Measurements from ENCODE around the gene WWC1. TPM values are rescaled to one million over a fixed set of nuclear protein-coding genes. Genes with fewer than 3 reads are reported as not detected.
A peak's percentile ranks its signal among the peaks of the same experiment; 100 is the strongest.

WWC1 gene
- total RNA-seq, 2 donors from 2014 or later: 45.3 to 52.6 TPM

GRCh38 chr5:168354397-168354796 lies 63.0 kb downstream of the WWC1 start:
- intact Hi-C loops (cut with DNase I): no loop called here
- no peak for DNase-seq (ENCODE audit: low spot score)
- Histone ChIP-seq H3K27me3 (replicated peaks; ENCODE audit: insufficient read depth) (no peaks in the 10 kb centered on the region), H3K4me3 (no peak overlapping the region), H3K27ac (peak overlapping the region; percentile 83 to 91), H3K4me1 (replicated peaks) (peaks cover 10% of the 10 kb centered on the region), H3K36me3 (no peaks in the 10 kb centered on the region), H3K9me3 (no peaks in the 10 kb centered on the region)
- TF ChIP-seq POLR2A (IDR thresholded peaks at IDR 0.05) (no peak), CTCF (IDR thresholded peaks at IDR 0.05) (no peak), POLR2AphosphoS5 (IDR thresholded peaks at IDR 0.05) (no peak)
- WGBS: 96% methylated on average over 2 of the region's 2 CpGs

- Histone ChIP-seq H3K27ac (no peak overlapping the region), H3K27me3 (replicated peaks; ENCODE audit: insufficient read depth) (no peaks in the 10 kb centered on the region), H3K4me3 (no peak overlapping the region), H3K4me1 (replicated peaks) (peaks cover 10% of the 10 kb centered on the region), H3K9me3 (no peaks in the 10 kb centered on the region), H3K36me3 (no peaks in the 10 kb centered on the region)
- 93% methylated on average over 13 of the region's 13 CpGs for WGBS
- no peak for TF ChIP-seq CTCF (IDR thresholded peaks at IDR 0.05)
- no peak for TF ChIP-seq POLR2AphosphoS5 (IDR thresholded peaks at IDR 0.05)
- no peak for TF ChIP-seq POLR2A (IDR thresholded peaks at IDR 0.05)
- DNase-seq (ENCODE audit: low spot score): no peak
- intact Hi-C loops (cut with DNase I): no loop called here
Measured at GRCh38 chr5:168356171-168356570, 64.7 kb downstream of the WWC1 start.

- TF ChIP-seq POLR2A (IDR thresholded peaks at IDR 0.05): no peak
- TF ChIP-seq CTCF (IDR thresholded peaks at IDR 0.05): no peak
- TF ChIP-seq POLR2AphosphoS5 (IDR thresholded peaks at IDR 0.05): no peak
- intact Hi-C loops (cut with DNase I): no loop called here
- peaks cover 10% of the 10 kb centered on the region for H3K4me1 ChIP-seq (replicated peaks)
- H3K27me3 ChIP-seq (replicated peaks; ENCODE audit: insufficient read depth): no peaks in the 10 kb centered on the region
- H3K9me3 ChIP-seq: no peaks in the 10 kb centered on the region
- WGBS: 92% methylated on average over 4 of the region's 4 CpGs
- no peak overlapping the region for H3K27ac ChIP-seq
- no peaks in the 10 kb centered on the region for H3K36me3 ChIP-seq
- no peak overlapping the region for H3K4me3 ChIP-seq
- no peak for DNase-seq (ENCODE audit: low spot score)
Measured at GRCh38 chr5:168356592-168356991, 65.1 kb downstream of the WWC1 start.

GRCh38 chr5:168357876-168358275 lies 66.4 kb downstream of the WWC1 start:
- no peak for TF ChIP-seq CTCF (IDR thresholded peaks at IDR 0.05)
- no peak for TF ChIP-seq POLR2A (IDR thresholded peaks at IDR 0.05)
- no peak for TF ChIP-seq POLR2AphosphoS5 (IDR thresholded peaks at IDR 0.05)
- H3K4me1 ChIP-seq (replicated peaks): peaks cover 5% of the 10 kb centered on the region
- H3K4me3 ChIP-seq: no peak overlapping the region
- H3K9me3 ChIP-seq: no peaks in the 10 kb centered on the region
- DNase-seq (ENCODE audit: low spot score): no peak
- H3K27me3 ChIP-seq (replicated peaks; ENCODE audit: insufficient read depth): no peaks in the 10 kb centered on the region
- 81% methylated on average over 3 of the region's 3 CpGs for WGBS
- intact Hi-C loops (cut with DNase I): no loop called here
- H3K27ac ChIP-seq: peak overlapping the region in 1 of 2 donors; percentile 31
- H3K36me3 ChIP-seq: no peaks in the 10 kb centered on the region

GRCh38 chr5:168359820-168360460 lies 68.5 kb downstream of the WWC1 start:
- intact Hi-C loops (cut with DNase I): no loop called here
- H3K36me3 ChIP-seq: no peaks in the 10 kb centered on the region
- H3K27ac ChIP-seq: no peak overlapping the region
- no peaks in the 10 kb centered on the region for H3K9me3 ChIP-seq
- no peaks in the 10 kb centered on the region for H3K27me3 ChIP-seq (replicated peaks; ENCODE audit: insufficient read depth)
- 55% methylated on average over 2 of the region's 2 CpGs for WGBS
- H3K4me1 ChIP-seq (replicated peaks): peaks cover 7% of the 10 kb centered on the region
- H3K4me3 ChIP-seq: no peak overlapping the region
- TF ChIP-seq CTCF (IDR thresholded peaks at IDR 0.05): no peak
- peak; percentile 38 for TF ChIP-seq POLR2AphosphoS5 (IDR thresholded peaks at IDR 0.05)
- no peak for TF ChIP-seq POLR2A (IDR thresholded peaks at IDR 0.05)
- no peak for DNase-seq (ENCODE audit: low spot score)
